GM13976 (cell line): ENCODE data around the gene FRMD4A.

Source experiments
- DNase-seq: peaks from one replicate; pipeline ENCODE4 v3.0.0; 2012; ENCODE audit warnings: low spot score
- in situ Hi-C: fragments of 300-500 bp; cut with MboI; formaldehyde crosslinking; loops from one replicate; pipeline ENCODE4 v1.12.0; 2022; ENCODE audit warnings: low sequenced_read_pairs, mixed read lengths, inconsistent platforms; ENCODE audit not compliant: unreplicated experiment
- TF ChIP-seq, protein P1 (sequence below): IDR thresholded peaks from 2 replicates; pipeline ENCODE4 v1.5.1; 2012; ENCODE audit warnings: borderline replicate concordance, mild to moderate bottlenecking; ENCODE audit not compliant: insufficient read depth; ENCODE audit errors: extremely low read depth, missing control alignments, control extremely low read depth

Gene FRMD4A

DNA sequence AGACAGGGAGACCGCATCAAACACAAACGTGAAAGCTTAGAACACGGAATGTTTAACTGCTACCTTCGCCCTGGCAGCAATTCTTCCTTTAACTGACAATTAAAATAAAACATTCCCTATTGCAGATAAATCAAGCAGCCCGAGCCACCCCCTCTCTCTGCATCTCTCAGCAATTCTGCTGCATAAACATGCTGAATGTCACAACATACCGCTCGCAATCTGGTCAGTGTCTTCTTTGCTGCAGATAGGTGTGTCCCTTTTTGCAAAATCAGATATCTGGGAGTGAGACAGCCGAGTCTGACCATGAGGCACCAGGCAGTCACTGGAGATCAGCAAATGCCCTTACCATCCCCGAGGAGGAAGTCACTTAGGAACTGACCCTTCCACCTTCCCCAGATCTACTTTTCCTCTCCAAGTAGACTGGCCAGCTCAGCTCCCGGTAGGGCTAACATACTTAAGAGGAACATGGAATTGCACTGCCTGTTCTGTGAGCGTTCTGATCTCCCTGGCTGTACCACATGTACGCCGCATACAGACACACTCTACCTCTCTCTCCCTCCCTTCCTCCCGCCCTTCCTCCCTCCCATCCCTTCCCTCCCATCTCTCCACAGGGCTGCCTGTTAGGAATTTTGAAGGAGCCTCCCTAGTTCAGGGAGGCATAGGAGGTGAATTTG lies at the start of gene FRMD4A:
TSS of gene FRMD4A (minus strand) at position 537 of the 674 bp plus-strand sequence.
- DNase-seq: no peak
- TF ChIP-seq, protein P1, sequence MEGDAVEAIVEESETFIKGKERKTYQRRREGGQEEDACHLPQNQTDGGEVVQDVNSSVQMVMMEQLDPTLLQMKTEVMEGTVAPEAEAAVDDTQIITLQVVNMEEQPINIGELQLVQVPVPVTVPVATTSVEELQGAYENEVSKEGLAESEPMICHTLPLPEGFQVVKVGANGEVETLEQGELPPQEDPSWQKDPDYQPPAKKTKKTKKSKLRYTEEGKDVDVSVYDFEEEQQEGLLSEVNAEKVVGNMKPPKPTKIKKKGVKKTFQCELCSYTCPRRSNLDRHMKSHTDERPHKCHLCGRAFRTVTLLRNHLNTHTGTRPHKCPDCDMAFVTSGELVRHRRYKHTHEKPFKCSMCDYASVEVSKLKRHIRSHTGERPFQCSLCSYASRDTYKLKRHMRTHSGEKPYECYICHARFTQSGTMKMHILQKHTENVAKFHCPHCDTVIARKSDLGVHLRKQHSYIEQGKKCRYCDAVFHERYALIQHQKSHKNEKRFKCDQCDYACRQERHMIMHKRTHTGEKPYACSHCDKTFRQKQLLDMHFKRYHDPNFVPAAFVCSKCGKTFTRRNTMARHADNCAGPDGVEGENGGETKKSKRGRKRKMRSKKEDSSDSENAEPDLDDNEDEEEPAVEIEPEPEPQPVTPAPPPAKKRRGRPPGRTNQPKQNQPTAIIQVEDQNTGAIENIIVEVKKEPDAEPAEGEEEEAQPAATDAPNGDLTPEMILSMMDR: no peak
- in situ Hi-C loops: no loop called here

- TF ChIP-seq, protein P1: no peak
- in situ Hi-C loops: no loop called here
- no peak for DNase-seq
Observed at GRCh38 chr10:14379556-14380280, 49.0 kb upstream of the FRMD4A start.

DNA sequence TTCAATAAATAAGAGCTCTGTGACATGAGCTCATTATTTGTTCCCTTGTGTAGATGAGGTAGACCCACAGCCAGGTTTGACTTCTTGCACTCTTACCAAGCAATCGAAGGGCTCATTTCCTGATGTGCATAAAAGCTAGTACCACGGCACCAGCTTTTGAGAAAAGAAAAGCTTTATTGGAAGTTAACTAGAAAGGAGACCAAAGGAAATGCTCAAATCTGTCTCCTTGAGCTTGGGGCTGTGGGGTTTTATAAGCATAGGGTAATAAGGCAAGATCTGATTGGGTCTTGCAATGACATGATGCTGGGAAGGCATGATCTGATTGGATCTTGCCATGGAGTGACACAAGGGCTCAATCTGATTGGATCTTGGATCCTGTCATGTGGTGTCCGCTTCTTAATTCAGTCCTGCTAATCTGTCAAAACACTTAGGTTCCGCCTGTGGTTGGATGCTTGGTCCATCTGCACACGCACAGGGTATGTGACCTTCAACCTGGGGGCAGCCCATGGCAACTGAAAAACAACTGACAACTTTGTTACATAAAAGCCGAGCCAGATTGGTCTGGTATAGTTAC lies 47.8 kb upstream of the FRMD4A start:
- in situ Hi-C loops: no loop called here
- TF ChIP-seq, protein P1: no peak
- DNase-seq: no peak

- in situ Hi-C loops: no loop called here
- TF ChIP-seq, protein P1: no peak
- DNase-seq: no peak
Observed at GRCh38 chr10:14377591-14378175, 47.0 kb upstream of the FRMD4A start.

- TF ChIP-seq, protein P1: no peak
- in situ Hi-C loops: no loop called here
- DNase-seq: no peak
Observed at GRCh38 chr10:14374745-14375445, 44.2 kb upstream of the FRMD4A start.

DNA sequence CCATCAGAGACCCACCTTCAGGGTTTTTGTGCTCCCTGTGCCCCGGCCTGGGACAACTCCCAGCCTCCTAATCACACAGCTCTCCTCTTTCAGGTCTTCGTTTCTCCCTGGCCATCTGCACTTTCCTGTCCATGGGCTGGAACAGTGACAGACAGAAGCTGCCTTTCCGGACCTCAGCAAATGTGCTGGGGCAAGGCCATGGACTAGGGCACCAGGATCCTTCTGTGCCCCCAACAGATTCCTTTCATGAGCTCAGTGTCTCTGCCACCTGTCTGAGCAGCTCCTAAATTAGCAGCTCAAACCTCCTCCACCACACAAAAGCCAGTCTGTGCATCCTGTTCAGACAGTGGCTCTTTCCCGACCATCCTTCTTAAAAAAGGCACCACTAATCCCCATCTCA lies 41.9 kb upstream of the FRMD4A start:
- in situ Hi-C loops: no loop called here
- no peak for DNase-seq
- TF ChIP-seq, protein P1: no peak
